ENCODE measurements around the gene MFSD12.

DNA sequence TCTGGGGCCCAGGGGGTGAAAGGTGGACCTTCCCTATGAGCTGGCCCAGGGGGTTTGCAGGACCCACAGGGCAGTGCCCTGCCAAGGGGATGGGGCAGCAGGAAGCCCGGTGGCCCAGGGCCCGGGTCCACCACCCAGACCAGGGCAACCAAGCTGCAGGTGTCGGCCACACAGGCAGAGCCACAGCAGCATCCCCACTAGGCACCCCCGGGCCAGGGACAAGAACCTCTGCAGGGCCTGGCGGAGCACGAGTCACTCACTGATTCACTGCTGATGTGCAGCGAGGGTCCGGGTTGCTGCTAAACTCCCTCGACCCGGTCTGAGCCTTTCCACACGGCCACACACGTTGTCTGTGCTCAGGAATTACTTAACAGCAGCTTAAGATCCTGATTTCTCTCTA lies 42.5 kb downstream of the MFSD12 start:
- TF ChIP-seq, protein P1, sequence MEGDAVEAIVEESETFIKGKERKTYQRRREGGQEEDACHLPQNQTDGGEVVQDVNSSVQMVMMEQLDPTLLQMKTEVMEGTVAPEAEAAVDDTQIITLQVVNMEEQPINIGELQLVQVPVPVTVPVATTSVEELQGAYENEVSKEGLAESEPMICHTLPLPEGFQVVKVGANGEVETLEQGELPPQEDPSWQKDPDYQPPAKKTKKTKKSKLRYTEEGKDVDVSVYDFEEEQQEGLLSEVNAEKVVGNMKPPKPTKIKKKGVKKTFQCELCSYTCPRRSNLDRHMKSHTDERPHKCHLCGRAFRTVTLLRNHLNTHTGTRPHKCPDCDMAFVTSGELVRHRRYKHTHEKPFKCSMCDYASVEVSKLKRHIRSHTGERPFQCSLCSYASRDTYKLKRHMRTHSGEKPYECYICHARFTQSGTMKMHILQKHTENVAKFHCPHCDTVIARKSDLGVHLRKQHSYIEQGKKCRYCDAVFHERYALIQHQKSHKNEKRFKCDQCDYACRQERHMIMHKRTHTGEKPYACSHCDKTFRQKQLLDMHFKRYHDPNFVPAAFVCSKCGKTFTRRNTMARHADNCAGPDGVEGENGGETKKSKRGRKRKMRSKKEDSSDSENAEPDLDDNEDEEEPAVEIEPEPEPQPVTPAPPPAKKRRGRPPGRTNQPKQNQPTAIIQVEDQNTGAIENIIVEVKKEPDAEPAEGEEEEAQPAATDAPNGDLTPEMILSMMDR (conservative IDR thresholded peaks at IDR 0.05; ENCODE audit: low read length) = no peak
- TF ChIP-seq EZH2phosphoT487 (IDR thresholded peaks at IDR 0.05; ENCODE audit: borderline replicate concordance, low read depth, low read length) = no peak
